Tibial nerve (tissue), 4 donors: Measurements from ENCODE around the gene MAPK8.

ENCODE experiments used
- EP300 ChIP-seq, 2 donors: sonication (generic); formaldehyde crosslinking; IDR thresholded peaks; one replicate each; pipeline ENCODE4 v1.6.1; 2017; ENCODE audit warnings: antibody characterized with exemption in 2 of 2, mild to moderate bottlenecking in 1 of 2
- POLR2A ChIP-seq, 2 donors: fragments of 450-650 bp; IDR thresholded peaks; one replicate each; pipeline ENCODE4 v1.6.1; 2017; ENCODE audit warnings: antibody characterized with exemption in 2 of 2, mild to moderate bottlenecking in 2 of 2, moderate library complexity in 2 of 2
- TF ChIP-seq, protein P1 (sequence below), 5 experiments: fragments of 200-600 bp in 3 of 5; fragments of 450-650 bp in 2 of 5; sonication (generic) in 3 of 5; IDR thresholded peaks; one replicate each; pipeline ENCODE4 v1.5.1; 2016 to 2019; ENCODE audit warnings: antibody characterized with exemption in 5 of 5, mild to moderate bottlenecking in 3 of 5, moderate library complexity in 2 of 5

DNA sequence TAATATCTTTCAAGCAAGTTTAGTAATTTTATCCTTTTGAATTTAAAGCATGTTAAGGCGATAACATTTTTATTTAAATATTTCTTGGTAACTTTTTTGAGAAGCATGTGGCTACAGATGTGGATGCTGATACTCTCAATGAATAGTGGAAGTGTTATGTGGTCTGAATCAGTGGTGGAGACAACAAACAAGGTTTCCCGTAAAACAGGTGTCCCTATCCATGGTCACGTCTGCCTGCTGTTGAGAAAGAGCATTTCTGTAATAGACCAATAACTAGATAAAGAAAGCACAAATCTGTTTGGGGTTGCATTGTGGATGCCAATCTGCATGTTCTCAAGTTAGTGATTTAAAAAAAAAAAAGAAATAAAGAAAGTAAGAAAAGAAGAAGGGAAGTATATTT, 13.9 kb upstream of the MAPK8 start:
- no peak for TF ChIP-seq EP300 (IDR thresholded peaks at IDR 0.05)
- TF ChIP-seq, protein P1, sequence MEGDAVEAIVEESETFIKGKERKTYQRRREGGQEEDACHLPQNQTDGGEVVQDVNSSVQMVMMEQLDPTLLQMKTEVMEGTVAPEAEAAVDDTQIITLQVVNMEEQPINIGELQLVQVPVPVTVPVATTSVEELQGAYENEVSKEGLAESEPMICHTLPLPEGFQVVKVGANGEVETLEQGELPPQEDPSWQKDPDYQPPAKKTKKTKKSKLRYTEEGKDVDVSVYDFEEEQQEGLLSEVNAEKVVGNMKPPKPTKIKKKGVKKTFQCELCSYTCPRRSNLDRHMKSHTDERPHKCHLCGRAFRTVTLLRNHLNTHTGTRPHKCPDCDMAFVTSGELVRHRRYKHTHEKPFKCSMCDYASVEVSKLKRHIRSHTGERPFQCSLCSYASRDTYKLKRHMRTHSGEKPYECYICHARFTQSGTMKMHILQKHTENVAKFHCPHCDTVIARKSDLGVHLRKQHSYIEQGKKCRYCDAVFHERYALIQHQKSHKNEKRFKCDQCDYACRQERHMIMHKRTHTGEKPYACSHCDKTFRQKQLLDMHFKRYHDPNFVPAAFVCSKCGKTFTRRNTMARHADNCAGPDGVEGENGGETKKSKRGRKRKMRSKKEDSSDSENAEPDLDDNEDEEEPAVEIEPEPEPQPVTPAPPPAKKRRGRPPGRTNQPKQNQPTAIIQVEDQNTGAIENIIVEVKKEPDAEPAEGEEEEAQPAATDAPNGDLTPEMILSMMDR (IDR thresholded peaks at IDR 0.05): no peak
- TF ChIP-seq POLR2A (IDR thresholded peaks at IDR 0.05): no peak
